IPS-11a (cell line): Measurements from ENCODE around the gene STX10.

Experiments
- H3K4me3 ChIP-seq: one replicate; pipeline ENCODE4 v1.5.1; 2013; ENCODE audit warnings: low read depth, low read length, control low read depth

Gene STX10

DNA sequence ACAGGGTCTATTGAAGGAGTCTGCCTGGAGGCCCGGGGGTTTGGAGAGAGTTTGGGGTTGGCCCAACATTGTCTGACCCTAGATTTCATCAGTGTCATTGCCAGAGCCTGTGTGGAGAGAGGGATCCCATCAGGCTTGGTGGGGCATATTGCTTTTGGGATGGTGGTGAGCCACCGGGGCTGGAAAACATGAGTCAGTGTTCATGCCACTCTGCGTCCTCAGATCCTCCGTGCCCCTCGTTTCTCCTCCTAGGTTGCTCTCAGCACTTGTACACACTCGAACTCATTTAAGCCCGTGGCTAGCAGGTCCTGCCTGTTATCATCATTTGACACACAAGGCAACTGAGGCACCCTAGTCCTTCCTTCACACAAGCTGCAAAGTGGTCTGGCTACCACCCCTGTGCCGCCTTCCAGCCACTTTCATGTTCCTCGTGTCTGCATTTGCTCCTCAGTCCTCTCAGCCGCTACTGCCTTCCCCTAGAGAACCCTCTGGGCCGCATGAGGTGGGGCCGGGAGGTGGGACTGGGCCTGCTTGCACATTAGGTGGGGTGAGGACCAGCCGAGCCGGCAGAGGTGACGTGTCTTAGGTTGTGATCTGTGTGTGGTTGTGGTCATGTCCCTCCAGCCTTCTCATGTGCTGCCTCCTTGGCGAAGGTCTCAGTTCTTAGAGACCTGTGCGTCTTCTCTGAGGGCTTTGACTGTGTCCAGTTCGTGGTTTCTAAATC lies 28.5 kb downstream of the STX10 start:
- H3K4me3 ChIP-seq, result no peak overlapping the region

- H3K4me3 ChIP-seq, result no peak overlapping the region
Observed at GRCh38 chr19:13120817-13121216, 29.4 kb downstream of the STX10 start.

DNA sequence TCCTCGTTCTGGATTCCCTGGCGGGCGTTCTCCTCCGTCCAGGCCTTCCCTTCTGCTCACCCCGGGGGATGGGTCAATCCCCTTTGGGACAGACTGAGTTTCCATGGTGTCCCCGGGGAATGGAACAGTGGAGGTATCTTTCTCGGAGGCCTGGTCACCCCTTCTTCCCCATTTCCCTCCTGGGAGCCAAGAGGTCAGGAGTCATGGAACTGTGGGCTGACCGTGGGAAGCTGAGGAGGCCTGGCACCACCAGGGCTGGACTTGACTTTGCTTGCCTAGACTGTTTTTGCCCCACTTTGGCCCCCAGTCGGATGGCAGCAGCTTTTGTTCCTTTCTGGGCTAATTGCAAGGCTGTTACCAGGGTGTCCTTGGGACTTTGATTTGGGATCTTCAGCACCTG lies 30.1 kb downstream of the STX10 start:
- H3K4me3 ChIP-seq, result no peak overlapping the region

DNA sequence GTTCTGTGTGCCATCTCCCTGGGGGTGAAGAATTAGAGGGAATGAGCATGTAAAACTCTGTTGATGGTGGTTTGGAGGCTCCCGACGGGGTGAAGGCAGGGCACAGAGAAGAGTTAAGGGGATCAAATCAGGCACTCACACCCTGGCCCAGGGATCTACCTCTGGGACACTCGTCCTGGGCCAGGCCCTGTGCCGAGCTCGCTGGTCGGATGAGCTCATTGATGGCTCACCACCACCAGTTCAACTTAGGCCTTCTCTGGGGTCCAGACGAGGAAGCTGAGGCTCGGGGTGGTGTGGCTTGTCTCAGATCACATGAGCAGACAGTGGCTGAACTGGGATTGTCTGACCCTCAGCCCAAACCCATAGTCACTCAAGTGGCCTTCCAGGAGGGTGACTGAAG lies 30.5 kb downstream of the STX10 start:
- peak overlapping the region; percentile 83 for H3K4me3 ChIP-seq

DNA sequence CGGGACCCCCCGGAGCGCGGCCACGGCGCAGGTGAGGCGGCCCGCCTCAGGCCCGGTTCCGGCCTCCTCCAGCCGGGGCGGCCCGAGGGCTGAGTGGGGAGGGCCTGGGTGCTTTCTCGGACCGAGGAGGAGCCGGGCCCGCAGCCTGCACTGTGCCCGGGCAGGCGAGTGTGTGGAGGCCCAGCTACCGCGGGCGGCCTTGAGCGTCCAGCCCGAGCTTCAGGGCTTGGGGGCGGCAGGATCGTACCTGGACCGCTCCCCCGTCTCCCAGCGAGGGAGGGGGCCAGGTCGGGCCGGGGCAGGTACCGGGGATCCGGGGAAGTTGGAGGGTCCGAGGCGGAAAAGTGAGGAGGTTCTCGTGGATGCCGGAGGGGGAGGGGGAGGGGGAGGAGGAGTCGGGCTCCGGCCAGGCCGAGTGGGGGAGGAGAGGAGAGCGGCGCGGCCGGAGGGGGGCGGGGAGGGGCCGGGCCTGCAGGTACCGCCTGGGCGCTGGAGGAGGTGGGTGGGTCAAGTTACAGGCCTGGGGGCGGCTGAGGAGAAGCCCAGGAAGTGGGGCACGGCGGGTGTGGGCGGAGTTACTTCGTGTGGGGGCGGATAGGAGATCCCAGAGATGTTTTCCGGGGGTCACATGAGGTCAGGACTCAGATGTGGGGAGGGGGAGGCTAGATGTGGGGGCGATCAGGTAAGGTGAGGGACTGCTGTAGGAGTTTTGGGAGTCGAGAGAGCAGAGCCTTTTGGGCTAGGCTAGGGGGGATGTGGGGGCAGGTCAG lies 31.6 kb downstream of the STX10 start:
- H3K4me3 ChIP-seq, result peak overlapping the region; percentile 83

GRCh38 chr19:13117772-13118423 lies 32.3 kb downstream of the STX10 start, which contains the start of gene NACC1:
TSS of gene NACC1 (plus strand) at chr19:13118264. CDS start at chr19:13135208, 16,944 bp downstream.
- peak within 1 kb of the TSS; percentile 96 for H3K4me3 ChIP-seq

DNA sequence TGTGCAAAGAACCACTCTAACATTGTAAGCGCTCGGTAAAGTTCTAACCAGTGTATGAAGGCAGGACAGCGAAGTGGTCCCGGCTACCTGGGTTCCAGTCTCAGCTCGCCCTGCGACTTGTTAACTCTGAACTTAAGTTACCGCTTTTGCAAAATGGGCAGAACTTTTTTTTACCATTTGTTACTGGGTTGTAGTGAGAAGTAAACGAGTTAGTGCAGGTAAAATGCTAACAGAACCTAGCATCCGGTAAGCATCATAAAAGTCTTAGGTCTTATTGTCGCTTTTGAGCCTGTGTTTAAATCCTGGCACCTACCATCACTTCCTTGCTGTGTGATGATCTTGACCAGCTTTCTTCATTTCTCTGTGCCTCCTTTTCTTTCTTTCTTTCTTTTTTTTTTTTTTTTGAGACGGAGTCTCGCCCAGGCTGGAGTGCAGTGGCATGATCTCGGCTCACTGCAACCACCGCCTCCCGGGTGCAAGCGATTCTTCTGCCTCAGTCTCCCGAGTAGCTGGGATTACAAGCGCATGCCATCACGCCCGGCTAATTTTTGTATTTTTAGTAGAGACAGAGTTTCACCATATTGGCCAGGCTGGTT lies 32.9 kb downstream of the STX10 start:
- peak overlapping the region; percentile 96 for H3K4me3 ChIP-seq

DNA sequence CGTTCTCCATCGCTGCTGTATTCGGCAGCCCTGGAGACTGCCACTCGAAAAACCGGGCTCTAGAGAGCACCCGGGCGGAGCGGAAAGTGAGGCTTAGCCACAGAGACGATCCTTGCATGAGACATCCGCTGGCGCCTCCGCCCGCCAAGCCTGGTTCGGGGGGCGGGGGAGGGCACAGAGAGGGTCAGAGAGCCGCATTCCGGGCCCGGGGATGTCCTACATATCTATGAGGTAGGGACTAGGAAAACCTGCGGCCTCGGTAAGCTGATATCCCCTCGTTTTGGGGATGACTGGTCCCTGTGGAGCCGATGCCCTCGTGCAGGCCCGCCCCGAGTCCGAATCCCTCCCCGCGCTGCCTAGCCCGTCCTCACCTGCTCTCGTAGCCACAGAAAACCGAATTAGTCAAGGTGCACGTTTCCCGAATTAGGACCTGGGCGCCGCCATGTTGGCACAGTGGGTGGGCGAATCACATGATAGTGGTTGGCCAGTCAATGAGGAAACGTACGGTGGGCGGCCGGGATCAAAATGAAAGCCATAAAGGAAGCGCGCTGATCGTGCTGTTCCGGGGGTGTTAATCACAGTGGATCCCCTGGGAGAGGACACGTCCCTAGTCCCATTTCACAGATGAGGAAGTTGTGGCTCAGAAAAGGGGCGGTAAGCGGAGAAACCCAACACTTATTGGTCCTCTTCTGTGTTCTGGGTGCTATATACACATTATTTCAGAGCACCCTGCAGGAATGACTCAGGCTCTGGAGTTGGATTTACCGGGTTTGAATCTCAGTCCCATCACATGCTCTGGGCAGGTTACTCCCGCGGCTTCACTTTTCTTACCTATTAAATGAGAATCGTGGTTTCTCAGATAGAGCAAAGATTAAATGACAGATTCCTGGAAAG lies 33.6 kb downstream of the STX10 start, which contains the start of gene TRMT1:
Gene TRMT1, minus strand, starts transcription at position 459 of the 894 bp plus-strand sequence. Its CDS starts 341 bp downstream, at position 118.
- H3K4me3 ChIP-seq, result peak within 1 kb of the TSS; percentile 96

DNA sequence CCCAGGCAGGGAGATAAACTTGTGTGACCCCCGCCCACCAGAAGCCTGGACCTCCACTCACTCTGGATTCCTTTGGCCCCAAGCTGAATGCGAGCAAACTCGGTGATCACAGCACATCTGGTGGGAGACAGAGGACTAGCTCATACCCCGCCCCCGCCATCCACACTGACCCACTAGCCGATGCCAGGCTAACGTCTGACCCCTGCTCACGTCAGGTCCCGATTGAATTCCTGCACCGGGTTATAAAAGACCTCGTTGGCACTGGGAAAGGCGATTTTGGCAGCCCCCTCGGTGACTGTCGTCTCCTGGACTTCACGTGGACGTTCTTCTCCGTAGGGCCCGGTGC lies 34.3 kb downstream of the STX10 start:
- peak overlapping the region; percentile 96 for H3K4me3 ChIP-seq

DNA sequence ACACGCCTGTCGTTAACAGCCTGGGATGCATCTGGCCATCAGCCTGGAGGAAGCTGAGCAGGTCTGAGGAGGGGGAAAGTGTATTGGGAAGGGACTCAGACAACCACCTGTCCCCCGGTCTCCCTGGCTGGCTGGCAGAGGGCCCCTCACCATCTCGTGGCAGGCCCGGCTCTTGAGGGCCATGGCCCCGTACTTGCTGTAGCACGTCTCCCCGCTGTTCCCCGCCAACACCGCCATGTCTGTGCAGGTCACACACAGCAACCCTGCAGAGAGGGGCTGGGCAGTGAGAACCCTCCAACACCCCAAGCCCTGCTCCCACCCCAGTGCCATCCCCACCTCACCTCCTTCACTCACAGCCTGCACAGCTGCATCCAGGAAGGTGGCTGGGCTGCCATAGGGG lies 37.6 kb downstream of the STX10 start:
- no peak overlapping the region for H3K4me3 ChIP-seq

DNA sequence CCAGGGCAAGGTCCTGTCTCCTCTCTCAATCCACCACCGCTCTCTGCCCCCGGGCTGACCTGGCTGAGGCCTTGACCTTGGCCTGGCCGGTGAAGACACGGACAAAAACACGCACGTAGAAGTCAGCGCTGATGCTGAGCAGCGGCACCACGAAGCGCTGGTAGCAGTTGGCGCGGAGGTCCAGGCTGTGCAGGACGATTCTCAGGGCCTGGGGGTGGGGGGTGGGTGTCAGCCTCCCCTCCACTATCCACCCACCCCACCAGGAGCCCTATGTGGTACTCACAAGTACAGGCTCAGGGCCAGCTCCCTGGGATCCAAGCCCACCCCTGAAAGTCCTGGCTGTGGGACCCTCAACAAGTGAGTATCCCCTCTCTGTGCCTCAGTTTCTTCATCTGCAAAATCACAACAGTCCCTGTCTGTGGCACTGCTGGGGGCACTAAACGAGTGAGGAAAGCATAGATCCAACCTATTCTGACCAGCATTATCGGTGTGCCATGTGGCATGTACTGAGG lies 40.0 kb downstream of the STX10 start:
- H3K4me3 ChIP-seq, result no peak overlapping the region

DNA sequence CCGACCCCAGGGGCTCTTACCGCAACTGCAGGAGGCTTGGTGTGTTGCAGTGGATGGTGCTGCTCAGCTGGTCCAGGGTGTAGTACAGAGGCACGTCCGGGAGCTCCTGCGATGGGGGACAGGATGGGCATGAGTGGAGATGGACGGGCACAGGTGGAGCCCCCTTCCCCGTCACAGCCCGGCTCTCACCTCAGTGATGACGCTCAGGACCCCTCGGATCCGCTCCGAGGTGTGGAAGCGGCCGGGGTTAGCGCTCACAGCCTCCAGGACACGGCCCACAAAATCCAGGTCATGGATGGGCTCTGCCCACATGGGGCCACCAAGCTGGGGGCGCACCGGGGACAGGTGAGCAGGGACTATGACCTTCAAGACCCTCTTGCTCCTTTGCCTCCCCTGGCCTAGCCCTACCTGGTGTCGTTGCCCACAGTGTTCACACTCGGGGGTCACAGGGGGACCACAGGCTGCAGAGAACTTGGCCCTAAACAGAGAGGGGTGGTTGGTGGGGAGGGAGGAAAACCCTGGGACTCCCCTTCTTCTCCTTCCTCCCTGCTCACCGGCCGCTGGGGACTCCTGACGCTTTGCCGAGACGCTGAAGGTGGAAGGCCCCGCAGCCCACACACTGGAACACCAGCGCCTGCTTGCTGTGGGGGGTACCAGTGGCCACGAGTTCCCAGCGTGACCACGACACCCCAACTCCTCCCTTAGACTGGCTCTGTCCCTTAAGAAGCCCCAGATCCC lies 40.6 kb downstream of the STX10 start:
- no peak overlapping the region for H3K4me3 ChIP-seq

DNA sequence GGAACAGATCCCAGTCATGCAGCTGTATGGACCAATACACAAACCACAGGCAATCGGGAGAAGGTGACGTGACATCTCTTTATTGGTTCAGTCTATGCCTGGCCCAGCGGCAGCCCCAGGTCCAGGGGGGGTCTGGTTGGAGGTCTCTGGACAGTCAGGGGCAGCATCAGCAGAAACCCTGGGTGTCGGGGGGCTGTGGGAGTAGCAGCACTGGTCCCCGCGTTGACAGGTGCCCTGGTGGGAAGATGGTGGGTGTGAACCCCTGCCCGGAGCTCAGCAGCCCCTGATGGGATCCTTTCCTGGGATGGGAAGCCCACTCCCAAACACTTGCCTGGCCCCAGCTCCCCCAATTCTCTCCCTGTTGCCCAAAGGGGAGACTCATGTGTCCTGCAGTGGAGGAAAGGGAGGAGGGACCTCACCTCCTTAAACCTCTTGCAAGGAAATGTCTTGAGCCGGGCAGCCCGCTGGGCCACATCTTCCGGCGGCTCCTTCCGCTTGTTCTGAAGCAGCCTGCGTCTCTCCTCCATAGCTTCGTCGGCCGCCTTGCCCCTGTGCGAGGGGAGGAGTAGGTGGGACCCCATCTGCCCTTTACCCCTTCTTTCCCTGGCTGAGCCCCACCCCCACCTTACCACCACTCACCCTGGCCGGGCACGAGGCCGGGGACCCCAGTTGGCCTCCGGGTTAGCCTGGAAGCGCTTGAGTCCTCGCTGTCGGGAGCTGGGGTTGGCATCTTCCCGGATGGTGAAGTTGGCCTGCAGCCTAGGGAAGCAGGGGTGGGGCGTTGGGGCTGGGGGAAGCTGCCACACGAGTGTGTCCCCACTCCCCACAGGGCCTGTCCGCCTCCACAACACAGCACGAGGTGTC lies 45.1 kb downstream of the STX10 start:
- no peak overlapping the region for H3K4me3 ChIP-seq

DNA sequence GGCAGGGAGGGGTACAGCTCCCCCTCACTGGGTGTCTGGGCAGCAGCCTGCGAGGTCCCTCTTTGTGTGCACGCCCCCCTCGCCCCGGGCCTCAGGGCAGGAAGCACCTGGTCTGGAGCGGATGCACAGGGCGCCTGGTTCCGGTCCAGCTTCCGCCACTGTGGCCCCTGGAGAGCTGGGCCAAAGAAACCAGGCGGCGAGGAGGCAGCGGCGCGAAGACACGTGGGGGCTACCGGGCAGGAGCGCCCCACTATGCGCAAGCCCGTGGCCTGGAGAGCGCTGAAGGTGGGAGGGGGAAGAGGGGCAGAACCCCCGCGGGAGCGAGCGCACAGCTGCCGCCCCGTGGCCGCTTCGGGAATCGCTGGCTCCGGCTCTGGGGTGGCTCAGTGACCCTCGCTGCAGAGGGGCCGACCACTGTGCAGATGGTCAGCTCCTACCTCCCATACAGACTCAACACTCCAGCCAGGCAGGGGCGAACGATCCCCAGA lies 45.8 kb downstream of the STX10 start:
- H3K4me3 ChIP-seq, result no peak overlapping the region

DNA sequence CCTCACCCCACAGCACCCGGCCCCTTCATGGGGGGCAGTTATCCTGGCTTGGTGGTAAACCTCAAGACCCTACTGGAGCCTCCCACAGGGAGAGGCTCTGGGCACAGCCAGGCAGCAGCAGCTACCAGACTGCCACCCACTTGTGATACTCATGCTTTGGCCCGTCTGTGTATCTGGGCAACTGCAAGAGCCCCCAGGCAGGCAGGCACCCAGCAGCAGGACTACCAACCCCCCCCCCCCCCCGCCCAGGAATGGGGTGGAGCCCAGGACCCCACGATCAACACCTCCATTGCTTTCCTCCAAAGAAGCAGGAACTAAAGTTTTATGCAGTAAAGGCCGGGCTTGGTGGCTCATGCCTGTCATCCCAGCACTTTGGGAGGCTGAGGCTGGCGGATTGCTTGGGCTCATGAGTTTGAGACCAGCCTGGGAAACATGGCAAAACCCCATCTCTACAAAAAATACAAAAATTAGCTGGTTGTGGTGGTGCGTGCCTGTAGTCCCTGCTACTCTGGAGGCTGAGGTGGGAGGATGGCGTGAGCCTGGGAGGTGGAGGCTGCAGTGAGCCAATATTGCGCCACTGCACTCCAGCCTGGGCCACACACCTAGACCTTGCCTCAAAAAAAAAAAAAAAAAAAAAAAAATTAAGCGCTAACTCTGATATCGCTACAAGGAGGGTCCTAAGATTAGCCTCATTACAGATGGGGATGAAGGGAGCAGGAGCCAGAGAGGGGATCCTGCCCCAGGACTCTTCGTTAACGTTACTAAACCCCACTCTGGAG lies 46.4 kb downstream of the STX10 start:
- no peak overlapping the region for H3K4me3 ChIP-seq

DNA sequence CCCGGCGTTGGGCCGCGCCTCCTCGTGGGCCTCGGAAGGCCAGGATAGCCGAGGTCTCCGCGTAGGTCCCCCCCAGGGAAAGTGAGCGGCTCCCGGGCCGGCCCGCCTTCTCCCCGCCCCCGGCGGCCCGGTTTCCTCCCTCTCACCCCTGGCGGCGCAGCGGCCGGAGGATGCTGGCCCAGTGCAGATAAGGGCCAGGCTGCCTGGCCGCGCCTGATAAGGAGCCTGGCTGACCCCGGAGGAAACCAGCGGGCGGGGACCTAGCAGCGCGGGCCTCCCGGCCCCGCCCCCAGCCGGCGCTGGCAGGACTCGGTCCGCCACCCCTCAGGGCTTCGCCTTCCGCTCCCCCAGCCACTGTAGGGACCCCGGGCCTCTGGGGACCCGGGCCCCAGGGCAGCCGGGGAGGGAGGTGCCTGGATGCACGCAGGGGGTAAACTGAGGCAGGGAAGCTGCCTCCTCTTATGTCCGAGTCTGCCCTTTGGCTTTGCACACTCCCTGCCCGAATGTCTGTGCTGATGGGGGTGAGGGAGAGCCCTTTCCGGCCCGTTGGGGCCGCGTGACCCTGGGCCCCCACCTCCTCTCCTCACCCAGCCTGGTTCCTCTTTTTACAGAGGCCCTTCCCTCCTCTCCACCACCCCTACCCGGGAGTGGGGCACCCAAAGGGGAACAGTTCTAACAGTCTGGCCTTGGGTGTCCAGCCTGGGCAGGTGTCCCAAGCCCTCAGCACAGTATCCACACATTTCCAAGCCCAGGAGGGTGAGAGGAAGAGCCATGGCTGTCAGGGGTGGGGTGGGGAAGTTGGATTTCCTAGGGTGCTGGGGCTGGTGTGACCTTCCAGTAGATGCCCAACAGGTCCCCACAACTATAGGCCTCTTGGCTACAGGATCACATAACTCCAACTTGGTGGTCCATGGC lies 47.3 kb downstream of the STX10 start, which contains the start of gene LYL1:
Gene LYL1, minus strand, starts transcription at position 193 of the 915 bp plus-strand sequence. CDS start 1,687 bp downstream, outside the sequence.
- H3K4me3 ChIP-seq, result no peak within 1 kb of the TSS

GRCh38 chr19:13102416-13102665 lies 47.8 kb downstream of the STX10 start:
- H3K4me3 ChIP-seq, result no peak overlapping the region
